Middle frontal gyrus (tissue), 1 donor: ENCODE results near the gene ADCY6.

Experiments used
- DNase-seq: peaks from one replicate; pipeline ENCODE4 v3.0.0-alpha.2; 2015; ENCODE audit warnings: low spot score; ENCODE audit errors: extremely low spot score

Gene ADCY6

GRCh38 chr12:48815126-48816110 lies 26.5 kb upstream of the ADCY6 start:
- DNase-seq, result peak; percentile 32

DNA sequence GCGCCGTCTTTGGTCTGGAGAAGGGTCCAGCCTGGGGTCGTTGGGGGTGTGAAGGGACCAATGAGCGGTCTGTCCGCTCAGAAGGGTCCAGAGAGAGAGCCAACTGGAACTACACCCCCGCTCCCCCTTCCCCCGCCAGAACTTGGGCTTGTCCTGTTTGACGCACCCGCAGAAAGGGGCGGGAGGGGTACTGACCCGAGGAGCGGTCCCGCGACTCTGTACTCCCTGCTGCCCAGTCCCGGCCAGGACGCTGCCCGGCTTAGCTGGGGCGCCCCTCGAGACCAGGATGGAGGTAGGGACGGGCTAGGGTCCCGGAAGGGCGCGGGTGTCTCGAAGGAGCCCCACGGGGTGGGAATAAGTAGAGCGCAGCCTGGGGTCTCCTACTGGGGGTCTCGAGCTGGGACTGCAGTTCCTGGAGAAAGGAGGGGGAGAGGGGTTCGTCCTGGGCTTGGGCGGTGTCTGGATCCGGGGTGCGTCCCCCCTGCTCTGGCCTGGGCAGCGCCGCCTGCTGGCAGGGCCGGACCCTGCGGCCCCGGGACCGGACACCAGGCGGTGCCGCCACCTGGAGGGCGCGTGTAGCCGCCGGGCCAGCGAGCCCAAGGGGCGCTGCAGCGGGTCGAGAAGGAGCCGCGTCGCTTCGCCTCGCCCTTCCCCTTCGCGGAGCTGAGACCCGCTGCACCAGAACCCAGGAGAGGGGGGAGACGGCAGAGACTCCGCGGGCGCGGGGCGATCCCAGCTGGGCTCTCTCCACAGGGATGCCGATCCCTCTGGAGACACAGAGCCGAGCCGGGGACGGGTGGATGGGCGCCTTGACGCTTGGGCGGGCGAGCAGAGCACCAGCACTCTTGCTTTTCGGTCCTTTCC lies 25.6 kb upstream of the ADCY6 start:
- DNase-seq, result no peak

DNA sequence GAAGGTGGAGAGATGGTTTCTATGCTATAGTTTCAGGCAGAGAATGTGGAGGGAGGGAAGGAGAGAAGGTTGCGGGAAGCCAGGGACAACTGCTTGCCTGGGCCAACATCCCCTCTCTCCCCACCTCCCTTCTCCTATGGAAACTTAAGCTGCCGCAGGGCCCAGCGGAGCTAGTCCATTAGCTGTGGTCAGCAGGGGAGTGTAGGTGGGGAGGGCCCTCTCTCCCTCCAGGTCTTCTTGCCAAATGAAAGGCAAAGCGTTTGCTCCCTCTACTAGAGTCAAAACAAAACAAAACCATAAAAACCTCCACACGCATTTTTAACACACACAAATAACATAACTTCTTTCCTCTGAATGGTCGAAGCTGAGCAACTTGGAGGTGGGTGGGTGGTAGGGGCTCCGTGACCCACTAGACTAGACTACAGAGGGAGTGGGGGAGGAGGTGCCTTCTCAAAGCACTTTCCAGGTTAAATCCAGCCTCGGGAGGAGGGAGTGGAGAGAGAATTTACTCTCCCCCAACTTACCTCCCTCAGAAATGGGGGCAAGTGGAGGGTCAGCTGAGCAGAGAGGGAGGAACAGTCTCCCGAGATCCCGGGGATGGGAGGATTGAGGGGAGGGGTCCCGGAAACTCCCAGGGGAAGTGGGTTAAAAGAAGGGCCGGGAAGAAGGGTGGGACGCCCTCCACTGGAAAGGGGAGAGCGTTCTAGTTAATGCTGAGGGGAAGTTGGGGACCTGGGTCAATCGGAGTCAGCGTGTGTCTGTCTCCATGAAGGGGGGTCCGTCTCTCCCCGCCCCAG lies 24.8 kb upstream of the ADCY6 start:
- DNase-seq, result no peak

- no peak for DNase-seq
Observed at GRCh38 chr12:48812389-48812788, 23.5 kb upstream of the ADCY6 start.

DNA sequence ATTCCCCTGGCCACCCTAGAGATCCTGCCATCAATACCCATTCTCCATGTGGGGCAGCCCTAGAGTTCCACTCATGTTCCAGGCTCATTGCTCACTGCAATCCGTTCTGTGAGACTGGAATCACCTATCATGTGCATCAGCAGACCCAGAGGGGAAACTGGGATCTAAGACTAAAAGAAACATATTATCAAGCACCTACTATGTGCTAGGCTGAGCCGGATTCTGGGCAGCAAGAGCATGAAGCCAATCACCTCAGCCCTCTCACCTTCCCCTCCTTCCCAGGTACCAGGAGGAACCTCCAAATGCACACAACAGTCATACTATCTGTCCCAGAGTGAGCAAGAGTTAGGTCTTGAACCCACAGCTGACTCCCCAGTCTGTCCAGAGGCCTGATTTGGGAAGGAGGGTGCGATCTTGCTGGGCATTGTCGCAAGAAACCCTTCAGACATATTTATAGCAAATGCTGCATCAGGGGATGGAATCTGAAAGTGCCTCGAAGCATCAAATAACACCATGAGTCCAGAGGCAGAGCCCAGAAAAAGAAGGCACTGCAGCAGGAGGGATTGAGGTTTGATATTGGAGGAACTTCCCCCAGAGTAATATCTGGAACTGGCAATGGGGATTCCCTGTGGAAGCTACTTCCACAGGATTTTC lies 22.7 kb upstream of the ADCY6 start:
- DNase-seq, result no peak

GRCh38 chr12:48810903-48811431 lies 22.1 kb upstream of the ADCY6 start:
- DNase-seq, result no peak

- DNase-seq, result no peak
Observed at GRCh38 chr12:48807981-48808380, 19.1 kb upstream of the ADCY6 start.

- DNase-seq, result no peak
Observed at GRCh38 chr12:48803675-48804074, 14.8 kb upstream of the ADCY6 start.

DNA sequence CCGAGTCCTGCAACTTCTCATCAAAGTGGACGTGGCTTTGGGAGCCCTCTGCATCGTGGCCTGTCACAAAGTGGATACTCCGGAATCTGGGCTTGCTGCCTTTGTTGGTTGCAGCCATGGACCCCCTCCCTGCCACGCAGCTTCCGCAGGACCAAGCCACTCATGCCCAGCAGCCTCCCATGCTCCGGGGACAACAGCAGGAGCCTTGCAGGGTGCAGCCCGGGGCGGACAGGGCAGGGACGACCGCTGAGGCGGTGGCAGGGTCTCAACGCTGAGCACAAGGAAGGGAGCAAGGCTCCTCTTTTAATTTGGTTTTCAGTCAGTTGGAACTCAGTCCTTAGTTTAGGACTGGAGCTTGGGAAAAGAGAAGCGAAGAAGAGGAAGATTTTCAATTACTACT lies 12.1 kb upstream of the ADCY6 start:
- DNase-seq, result no peak

DNA sequence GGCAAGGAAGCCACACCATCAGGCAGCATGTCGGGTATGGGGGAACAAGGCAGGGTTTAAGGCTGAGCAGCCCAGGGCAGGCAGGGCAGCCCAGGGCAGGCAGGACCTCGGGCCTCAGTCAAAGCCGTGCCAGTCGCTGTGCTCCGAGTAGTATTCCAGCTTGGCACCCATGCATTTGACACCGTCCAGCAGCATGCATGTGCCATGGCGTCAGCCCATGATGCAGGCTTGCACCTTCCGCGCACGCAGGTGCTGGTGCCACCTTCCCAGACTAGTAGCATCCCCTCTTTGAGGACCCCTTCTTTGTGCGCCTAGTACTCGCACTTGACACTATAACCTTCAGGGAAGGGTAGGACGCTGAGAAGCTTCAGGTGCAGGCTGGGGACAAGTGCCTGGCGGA lies 11.6 kb upstream of the ADCY6 start:
- DNase-seq, result no peak

DNA sequence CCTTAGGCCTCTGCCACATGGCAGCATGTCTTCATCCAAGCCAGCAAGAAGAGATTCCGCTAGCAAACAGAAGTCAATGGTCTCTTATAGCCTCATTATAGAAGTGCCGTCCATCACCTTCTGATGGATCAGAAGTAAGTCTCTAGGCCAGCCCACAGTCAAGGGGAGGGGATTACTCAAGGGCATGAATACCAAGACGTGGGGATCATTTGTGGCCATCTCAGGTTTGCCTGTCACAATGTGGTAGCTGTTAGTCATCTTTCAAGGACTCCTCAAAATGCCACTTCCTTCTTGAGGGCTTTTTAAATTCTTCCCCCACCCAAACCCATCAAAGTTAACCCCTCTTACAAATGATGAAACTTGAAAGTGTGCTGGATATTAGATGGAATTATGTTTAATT lies 8.1 kb upstream of the ADCY6 start:
- DNase-seq, result no peak

DNA sequence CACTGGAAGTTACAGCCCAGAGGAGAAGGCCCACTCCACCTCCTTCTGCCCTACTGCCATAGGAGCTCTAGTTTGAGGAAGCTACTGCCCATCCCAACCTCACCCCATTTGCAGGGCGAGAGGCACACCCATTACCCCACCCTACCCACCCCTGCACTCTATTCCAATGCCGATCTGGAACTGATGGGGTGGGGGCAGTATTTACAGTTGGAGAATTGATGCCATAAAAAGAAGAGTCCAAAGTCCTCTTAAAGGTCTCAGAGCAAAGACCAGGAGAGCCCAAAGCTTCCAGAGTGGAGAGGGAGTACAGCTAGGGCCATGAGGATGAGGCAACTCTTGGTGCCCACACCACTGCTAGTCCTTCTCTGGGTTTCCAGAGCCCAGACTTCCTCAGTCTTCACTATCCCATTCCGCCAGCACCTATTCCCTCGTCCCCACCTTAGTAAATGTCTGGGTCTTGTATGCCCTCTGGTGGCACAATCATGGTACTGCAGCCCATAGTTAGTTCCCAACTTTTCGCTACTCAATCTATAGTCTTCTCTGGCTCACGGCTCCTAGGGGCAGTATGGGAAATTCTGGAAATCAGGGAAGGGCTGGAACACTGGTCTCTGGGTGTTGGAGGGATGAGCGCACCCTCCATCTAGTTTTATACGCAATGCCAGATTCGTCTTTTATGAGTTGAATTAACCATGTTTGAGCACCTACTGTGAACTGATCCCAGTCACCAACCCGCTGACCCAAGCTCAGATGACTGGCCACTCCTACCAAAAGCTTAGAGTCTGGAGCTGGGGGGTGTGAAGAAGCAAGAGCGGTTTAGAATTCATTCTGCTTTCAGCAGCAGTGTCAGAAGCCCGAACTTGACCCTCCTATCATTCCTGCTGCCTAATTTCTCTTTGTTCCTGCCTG lies 6.9 kb upstream of the ADCY6 start:
- DNase-seq, result peak; percentile 62

DNA sequence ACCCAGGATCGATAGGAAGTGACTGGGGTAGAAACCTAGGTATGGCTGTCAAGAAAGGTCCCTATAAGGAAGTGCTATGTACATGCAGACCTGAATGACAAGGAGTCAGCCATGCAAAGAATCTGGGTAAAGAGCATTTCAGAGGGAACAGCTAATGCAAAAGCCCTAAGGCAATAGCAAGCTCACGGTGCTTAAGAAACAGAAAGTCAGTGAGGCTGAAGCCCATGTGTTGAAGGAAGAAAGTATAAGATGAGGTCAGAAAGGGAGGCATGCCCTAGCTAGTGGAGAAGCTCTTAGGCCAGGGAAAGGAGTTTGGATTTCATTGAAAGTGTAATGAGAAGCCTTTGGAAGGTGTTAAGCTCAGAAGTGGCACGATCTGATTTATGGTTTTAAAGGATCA lies 6.0 kb upstream of the ADCY6 start:
- DNase-seq, result no peak

GRCh38 chr12:48793696-48794095 lies 4.8 kb upstream of the ADCY6 start:
- DNase-seq, result no peak

GRCh38 chr12:48789858-48790326 lies 1.0 kb upstream of the ADCY6 start:
- DNase-seq, result no peak

GRCh38 chr12:48788524-48788853 lies 400 bp downstream of the ADCY6 start:
- no peak for DNase-seq

- DNase-seq, result no peak
Observed at GRCh38 chr12:48787791-48788523, 932 bp downstream of the ADCY6 start.

DNA sequence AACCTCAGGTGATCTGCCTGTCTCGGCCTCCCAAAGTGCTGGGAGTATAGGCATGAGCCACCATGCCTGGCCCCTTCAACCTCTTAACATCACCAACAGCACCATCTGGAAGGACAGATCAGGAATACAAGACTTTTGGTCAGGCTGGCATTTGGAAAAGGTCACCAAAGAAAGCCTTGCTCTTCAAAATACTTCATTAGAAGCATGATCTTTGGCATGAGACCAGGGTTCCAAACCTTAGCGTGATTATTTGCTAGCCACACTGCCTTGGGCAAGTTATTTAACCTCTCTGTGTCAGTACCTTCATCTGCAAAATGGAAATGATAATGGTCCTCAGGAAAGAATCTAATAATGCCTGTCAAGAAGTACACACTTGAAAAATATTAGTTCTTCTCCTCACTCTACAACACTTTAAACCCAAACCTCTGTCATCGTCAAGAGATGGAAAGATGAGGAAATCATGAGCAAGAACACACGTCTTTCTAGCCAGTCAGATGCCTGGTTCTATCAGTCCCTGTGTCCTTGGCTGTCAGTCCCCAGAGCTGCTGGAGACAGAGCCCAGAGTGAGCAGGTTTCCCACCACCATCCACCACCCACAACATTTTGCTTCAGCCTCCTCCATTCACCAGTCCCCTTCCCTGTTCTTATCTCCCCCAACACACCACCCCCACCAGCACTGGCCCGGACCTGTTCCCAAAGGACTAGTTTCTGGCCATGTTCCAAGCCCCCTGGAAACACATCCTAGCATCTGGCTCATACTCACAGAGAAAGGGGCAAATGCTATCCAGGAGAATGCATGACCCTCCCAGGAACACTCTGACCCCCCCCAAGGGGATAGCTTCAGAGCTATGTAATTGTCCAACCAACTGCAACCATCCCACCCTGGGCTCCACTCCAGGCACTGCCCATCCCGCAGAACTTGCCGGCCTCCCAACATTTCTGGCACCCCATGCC lies 2.0 kb downstream of the ADCY6 start:
- DNase-seq, result no peak
